Lung (tissue), 12 donors: Measurements from ENCODE around the gene KLHL36. TPM values are rescaled to one million over a fixed set of nuclear protein-coding genes. Genes with fewer than 3 reads are reported as not detected.

Experiments used
- ATAC-seq: fragments of 200-7000 bp; cut with Tn5 transposase; one replicate; pipeline ENCODE4 v1.9.1; 2020; ENCODE audit warnings: moderate number of reproducible peaks; ENCODE audit not compliant: insufficient read depth, low FRiP score
- DNase-seq, 3 donors: peaks; one replicate each; pipeline ENCODE4 v3.0.0-alpha.2; 2013 to 2017
- H3K27ac ChIP-seq, 2 donors: one replicate each; pipeline ENCODE4 v1.5.1; 2013; ENCODE audit warnings: mild to moderate bottlenecking in 2 of 2, moderate library complexity in 2 of 2, control low read depth in 1 of 2, inconsistent platforms in 1 of 2, low read depth in 1 of 2, low read length in 1 of 2
- H3K27me3 ChIP-seq, 3 donors: one replicate each; pipeline ENCODE4 v1.5.1; 2013; ENCODE audit warnings: low read length in 2 of 3; ENCODE audit not compliant: control insufficient read depth in 3 of 3, insufficient read depth in 3 of 3
- H3K36me3 ChIP-seq, 4 donors: one replicate each; pipeline ENCODE4 v1.5.1; 2013; ENCODE audit warnings: low read length in 4 of 4, mild to moderate bottlenecking in 1 of 4, moderate library complexity in 1 of 4; ENCODE audit not compliant: control insufficient read depth in 4 of 4, insufficient read depth in 4 of 4
- H3K4me1 ChIP-seq, 5 donors: one replicate each; pipeline ENCODE4 v1.5.1; 2013; ENCODE audit warnings: low read length in 5 of 5, mild to moderate bottlenecking in 2 of 5, moderate library complexity in 1 of 5; ENCODE audit not compliant: control insufficient read depth in 5 of 5, insufficient read depth in 5 of 5
- H3K4me3 ChIP-seq: one replicate; pipeline ENCODE4 v1.5.1; 2013; ENCODE audit warnings: mild to moderate bottlenecking, control low read depth, moderate library complexity
- H3K9ac ChIP-seq, 2 donors: one replicate each; pipeline ENCODE4 v1.5.1; 2013; ENCODE audit warnings: low read length in 2 of 2, control low read depth in 1 of 2; ENCODE audit not compliant: insufficient read depth in 1 of 2
- H3K9me3 ChIP-seq, 4 donors: one replicate each; pipeline ENCODE4 v1.5.1; 2013; ENCODE audit warnings: low read length in 3 of 4, mild to moderate bottlenecking in 1 of 4, moderate library complexity in 1 of 4; ENCODE audit not compliant: control insufficient read depth in 4 of 4, insufficient read depth in 3 of 4
- WGBS, 2 donors: extraction: QIAGEN DNeasy Blood & Tissue Kit; methylation state at CpG; one replicate each; pipeline ENCODE4 v1.1.7; 2013; 5-methylcytosine and 5-hydroxymethylcytosine counted together
- polyA plus RNA-seq, 2 donors: library from polyadenylated mRNA; stranded (reverse); fragments of 200-250 nt; gene quantifications; one replicate each; pipeline ENCODE4 v1.2.1, GENCODE V29; 2013
- total RNA-seq, 2 donors: library from RNA; depleted of rRNA in 1 of 2; stranded (reverse); fragments of >200 nt in 1 of 2; gene quantifications; one replicate each; pipeline ENCODE4 v1.2.1, GENCODE V29; 2014 to 2021
- TF ChIP-seq, protein P1 (sequence below): IDR thresholded peaks from 2 replicates; pipeline ENCODE4 v1.5.1; 2012; ENCODE audit warnings: mild to moderate bottlenecking; ENCODE audit errors: control extremely low read depth, extremely low read depth
- donor health status: control.
- donor health status: control.
- donor health status: Bipolar disorder and iron deficiency.
- donor health status: healthy.
- donor health status: DM: yes; HTN: yes; CAD: no.

The KLHL36 gene
- total and polyA plus RNA-seq, 4 donors: 18.1 to 52.7 (median 32.3) TPM

DNA sequence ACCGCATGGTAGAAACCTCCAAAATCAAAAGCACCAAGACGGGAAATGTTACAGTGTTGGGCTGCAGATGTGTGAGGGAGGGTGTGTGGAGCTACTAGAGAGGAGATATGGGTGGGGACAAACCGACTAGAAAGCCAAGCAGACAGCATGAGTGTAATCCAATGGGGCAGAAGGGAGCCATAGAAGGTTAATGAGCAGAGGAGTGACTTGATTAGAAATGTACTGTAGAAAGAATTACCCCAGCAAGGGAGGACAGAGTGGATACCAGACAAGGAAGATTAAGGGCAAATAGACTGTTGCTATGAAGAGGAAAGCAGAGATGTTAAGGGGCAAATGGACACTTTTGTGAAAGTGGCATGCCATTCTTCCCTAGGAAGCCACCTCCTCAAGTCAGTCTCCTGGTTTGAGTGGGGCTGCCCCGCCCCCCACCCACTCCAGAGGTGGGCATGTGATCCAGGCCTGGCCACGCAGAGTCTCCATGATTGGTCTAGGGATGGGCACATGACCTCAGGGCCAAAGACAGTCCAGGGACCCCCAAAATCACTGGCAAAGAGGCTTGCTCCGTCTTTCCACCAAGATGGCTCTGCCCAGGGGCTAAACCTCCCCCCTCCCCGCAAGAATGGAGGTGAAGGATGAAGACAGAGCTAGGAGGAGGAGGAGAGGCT is 34.8 kb upstream of the KLHL36 start:
- TF ChIP-seq, protein P1, sequence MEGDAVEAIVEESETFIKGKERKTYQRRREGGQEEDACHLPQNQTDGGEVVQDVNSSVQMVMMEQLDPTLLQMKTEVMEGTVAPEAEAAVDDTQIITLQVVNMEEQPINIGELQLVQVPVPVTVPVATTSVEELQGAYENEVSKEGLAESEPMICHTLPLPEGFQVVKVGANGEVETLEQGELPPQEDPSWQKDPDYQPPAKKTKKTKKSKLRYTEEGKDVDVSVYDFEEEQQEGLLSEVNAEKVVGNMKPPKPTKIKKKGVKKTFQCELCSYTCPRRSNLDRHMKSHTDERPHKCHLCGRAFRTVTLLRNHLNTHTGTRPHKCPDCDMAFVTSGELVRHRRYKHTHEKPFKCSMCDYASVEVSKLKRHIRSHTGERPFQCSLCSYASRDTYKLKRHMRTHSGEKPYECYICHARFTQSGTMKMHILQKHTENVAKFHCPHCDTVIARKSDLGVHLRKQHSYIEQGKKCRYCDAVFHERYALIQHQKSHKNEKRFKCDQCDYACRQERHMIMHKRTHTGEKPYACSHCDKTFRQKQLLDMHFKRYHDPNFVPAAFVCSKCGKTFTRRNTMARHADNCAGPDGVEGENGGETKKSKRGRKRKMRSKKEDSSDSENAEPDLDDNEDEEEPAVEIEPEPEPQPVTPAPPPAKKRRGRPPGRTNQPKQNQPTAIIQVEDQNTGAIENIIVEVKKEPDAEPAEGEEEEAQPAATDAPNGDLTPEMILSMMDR: no peak
- H3K4me1 ChIP-seq: peaks cover 0 to 41% (median 17%) of the 10 kb centered on the region in 5 donors
- H3K36me3 ChIP-seq: peaks cover 0 to 4% (median 0%) of the 10 kb centered on the region in 4 donors
- no peaks in the 10 kb centered on the region for H3K9me3 ChIP-seq
- no peak overlapping the region for H3K9ac ChIP-seq
- H3K4me3 ChIP-seq: no peak overlapping the region
- DNase-seq (no peak), ATAC-seq (no peak)
- no peak overlapping the region for H3K27ac ChIP-seq
- 86 to 94% methylated on average over 7 of the region's 7 CpGs for WGBS, 2 donors
- H3K27me3 ChIP-seq: no peaks in the 10 kb centered on the region

DNA sequence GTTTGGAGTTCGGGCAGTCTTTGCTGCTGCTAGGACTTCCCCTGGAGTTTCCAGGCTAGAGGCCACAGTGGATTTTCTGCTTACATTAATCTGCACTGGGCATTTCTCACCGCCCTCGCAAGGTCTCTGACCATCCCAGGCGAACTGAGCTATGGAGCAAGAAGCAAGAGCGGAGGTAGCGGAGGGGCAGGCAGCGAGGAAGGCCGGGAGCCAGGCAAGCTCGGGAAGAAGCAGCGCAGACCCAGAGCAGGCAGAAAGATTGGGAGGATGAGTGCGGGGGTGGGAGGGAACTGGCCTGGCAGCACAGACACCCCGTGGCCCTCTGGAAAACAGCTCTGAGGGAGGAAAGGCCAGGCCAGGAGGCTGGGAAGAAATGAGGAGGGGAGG is 34.2 kb upstream of the KLHL36 start:
- peaks cover 0 to 4% (median 0%) of the 10 kb centered on the region in 4 donors for H3K36me3 ChIP-seq
- TF ChIP-seq, protein P1: no peak
- ATAC-seq (no peak), DNase-seq (no peak)
- H3K9ac ChIP-seq: no peak overlapping the region
- WGBS, 2 donors: 82 to 88% methylated on average over 12 of the region's 12 CpGs
- no peaks in the 10 kb centered on the region for H3K27me3 ChIP-seq
- H3K27ac ChIP-seq: no peak overlapping the region
- H3K9me3 ChIP-seq: no peaks in the 10 kb centered on the region
- peaks cover 0 to 45% (median 18%) of the 10 kb centered on the region in 5 donors for H3K4me1 ChIP-seq
- no peak overlapping the region for H3K4me3 ChIP-seq

DNA sequence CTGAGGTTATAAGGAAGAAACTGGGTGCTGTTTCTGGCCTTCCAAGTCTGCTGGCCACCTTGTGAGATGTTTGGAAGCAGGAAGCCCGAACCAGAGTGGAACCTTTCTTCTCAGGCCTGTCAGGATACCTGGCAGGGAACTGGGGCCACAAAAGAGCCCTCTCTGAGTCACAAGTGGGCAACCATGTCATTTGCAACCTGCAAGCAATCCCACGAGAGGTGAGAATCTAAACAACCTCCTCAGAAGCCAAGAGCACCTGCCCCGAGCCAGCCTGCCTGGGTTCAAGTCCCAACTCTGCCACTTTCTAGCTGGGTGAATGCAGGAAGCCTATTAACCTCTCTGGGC is 33.7 kb upstream of the KLHL36 start:
- H3K9me3 ChIP-seq: no peaks in the 10 kb centered on the region
- DNase-seq: no peak
- 82 to 86% methylated on average over 3 of the region's 3 CpGs for WGBS, 2 donors
- no peak overlapping the region for H3K4me3 ChIP-seq
- TF ChIP-seq, protein P1: no peak
- ATAC-seq: no peak
- no peak overlapping the region for H3K9ac ChIP-seq
- H3K27ac ChIP-seq: no peak overlapping the region
- H3K4me1 ChIP-seq: peaks cover 0 to 45% (median 18%) of the 10 kb centered on the region in 5 donors
- peaks cover 0 to 4% (median 0%) of the 10 kb centered on the region in 4 donors for H3K36me3 ChIP-seq
- H3K27me3 ChIP-seq: no peaks in the 10 kb centered on the region
